ENCODE data around the gene TGFBR3L. TPM values are rescaled to one million over a fixed set of nuclear protein-coding genes. Genes with fewer than 3 reads are reported as not detected.
"Not testable (repeated sequence)": the region's sequence is repeated elsewhere in the genome, so short reads cannot be mapped to it uniquely, and the experiment has no call there.

TGFBR3L gene
- total RNA-seq, 1 experiment from 2014 or later: 1.9 TPM

DNA sequence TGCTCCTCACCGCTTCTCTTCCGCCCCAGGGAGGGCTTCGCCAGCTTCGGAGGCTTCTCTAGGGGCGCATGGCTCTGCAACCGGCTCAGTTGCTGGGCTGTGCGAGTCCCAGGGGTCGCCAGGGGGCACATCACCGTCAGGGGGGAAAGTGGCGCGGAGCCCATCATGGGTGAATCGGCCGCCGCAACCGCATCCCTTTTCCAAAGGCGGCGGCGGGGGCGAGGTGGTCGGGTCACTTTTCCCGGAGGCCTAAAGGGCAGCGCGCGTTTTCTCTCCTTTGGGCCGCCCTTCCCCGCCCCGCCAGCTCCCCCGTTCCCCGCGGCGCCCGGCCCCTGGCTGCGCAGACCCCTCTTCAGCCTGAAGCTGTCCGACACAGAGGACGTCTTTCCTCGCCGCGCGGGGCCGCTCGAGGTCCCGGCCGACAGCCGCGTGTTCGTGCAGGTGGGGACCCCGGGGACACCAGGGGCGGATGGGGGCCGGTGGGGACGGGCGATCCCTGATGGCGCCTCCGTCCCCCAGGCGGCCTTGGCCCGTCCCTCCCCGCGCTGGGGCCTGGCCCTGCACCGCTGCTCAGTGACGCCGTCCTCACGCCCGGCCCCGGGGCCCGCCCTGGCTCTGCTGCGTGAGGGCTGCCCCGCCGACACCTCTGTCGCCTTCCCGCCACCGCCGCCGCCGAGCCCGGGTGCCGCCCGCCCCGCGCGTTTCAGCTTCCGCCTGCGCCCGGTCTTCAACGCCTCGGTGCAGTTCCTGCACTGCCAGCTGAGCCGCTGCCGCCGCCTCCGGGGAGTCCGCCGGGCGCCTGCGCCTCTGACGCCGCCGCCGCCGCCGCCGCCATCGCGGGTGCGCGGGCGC is 1.7 kb downstream of the TGFBR3L start:
- DNase-seq (ENCODE audit: low read depth): peak; percentile 22

GRCh38 chr19:7916955-7917266 is 2.3 kb downstream of the TGFBR3L start:
- DNase-seq (ENCODE audit: low read depth): no peak

- peak; percentile 29 for DNase-seq (ENCODE audit: low read depth)
Observed at GRCh38 chr19:7917267-7918061, 2.8 kb downstream of the TGFBR3L start.

DNA sequence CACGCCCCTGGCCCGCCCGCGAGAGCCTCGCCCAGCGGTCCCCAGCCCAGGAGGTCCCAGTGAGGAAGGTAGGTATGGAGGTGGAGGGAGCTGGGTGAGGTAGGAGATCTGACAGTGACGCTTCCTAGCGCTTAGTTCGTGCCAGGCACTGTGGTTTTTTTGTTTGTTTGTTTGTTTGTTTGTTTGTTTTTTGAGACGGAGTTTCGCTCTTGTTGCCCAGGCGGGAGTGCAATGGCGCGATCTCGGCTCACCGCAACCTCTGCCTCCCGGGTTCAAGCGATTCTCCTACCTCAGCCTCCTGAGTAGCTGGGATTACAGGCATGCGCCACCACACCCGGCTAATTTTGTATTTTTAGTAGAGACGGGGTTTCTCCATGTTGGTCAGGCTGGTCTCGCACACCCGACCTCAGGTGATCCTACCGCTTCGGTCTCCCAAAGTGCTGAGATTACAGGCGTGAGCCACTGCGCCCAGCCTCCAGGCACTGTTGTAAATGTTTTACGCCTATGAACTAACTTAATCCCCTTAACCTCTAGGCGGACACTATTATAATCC is 3.5 kb downstream of the TGFBR3L start:
- not testable (repeated sequence) for DNase-seq (ENCODE audit: low read depth)

GRCh38 chr19:7918615-7919421 is 4.2 kb downstream of the TGFBR3L start:
- no peak for DNase-seq (ENCODE audit: low read depth)

- DNase-seq (ENCODE audit: low read depth): peak; percentile 92
Observed at GRCh38 chr19:7919610-7920518, 5.2 kb downstream of the TGFBR3L start, which contains the start of gene SNAPC2. Gene SNAPC2, plus strand, starts transcription at chr19:7920338. Its CDS starts 29 bp downstream, at chr19:7920367.

DNA sequence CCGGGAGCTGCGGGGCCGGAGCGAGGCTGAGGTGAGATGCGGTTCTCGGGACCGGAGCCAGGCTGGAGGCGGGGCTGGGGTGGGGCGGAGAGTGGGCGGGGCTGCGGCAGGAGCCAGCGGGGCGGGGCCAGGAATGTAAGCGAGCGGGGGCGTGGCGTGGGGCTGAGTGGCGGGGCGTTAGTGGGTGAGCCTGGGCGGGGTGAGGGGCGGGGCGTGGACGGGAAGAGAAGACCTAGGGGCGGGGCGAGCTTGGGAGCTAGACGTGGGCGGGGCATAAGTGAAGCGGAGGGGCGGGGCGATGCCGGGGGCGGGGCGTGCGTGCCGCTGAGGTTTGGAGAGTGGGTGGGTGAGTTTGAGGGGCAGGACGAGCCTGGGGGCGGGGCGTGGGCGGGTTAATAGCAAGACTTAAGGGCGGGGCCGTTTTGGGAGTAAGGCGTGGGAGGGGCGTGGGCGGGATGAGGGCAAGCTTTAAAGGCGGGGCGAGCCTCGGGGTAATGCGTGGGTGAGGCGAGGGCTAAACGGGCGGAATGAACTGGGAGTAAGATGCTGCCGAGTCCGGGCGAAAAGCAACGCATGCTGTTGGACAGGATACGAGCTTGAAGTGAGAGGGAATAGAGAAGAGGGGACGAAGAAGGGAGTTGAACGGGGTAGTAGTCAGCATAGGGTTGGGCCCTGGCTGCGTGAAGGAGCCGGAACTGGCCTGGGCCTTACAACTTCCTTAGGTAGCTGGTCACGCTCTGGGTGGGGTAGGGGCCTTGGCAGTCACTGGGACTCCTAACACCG is 6.1 kb downstream of the TGFBR3L start:
- DNase-seq (ENCODE audit: low read depth): peak; percentile 92

DNA sequence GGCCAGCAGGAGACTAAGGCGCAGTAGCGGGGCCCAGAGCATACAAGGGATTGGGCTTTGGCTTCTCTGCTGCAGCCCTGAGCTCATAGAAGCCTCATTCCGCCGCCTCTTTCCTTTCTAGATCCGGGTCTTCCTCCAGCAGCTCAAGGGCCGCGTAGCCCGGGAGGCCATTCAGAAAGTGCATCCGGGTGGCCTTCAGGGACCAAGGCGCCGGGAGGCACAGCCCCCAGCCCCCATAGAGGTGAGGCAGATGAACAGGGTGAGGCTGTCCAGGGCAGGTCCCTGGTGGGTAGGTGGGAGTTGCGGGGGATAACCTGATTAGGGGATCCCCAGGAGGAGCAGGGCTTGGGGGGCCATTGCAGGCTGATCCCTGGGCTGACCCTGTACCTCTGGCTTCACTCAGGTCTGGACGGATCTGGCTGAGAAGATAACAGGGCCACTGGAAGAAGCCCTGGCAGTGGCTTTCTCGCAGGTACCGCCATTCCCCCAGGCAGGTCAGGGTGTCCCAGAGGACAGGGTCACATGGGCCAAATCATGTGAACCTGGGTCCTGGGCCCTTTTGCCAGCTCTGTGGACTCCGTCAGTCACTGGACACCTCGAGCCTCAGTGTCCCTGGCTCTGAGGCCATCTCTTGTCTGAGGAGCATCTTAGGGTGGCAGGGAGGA is 6.8 kb downstream of the TGFBR3L start:
- DNase-seq (ENCODE audit: low read depth): no peak

DNA sequence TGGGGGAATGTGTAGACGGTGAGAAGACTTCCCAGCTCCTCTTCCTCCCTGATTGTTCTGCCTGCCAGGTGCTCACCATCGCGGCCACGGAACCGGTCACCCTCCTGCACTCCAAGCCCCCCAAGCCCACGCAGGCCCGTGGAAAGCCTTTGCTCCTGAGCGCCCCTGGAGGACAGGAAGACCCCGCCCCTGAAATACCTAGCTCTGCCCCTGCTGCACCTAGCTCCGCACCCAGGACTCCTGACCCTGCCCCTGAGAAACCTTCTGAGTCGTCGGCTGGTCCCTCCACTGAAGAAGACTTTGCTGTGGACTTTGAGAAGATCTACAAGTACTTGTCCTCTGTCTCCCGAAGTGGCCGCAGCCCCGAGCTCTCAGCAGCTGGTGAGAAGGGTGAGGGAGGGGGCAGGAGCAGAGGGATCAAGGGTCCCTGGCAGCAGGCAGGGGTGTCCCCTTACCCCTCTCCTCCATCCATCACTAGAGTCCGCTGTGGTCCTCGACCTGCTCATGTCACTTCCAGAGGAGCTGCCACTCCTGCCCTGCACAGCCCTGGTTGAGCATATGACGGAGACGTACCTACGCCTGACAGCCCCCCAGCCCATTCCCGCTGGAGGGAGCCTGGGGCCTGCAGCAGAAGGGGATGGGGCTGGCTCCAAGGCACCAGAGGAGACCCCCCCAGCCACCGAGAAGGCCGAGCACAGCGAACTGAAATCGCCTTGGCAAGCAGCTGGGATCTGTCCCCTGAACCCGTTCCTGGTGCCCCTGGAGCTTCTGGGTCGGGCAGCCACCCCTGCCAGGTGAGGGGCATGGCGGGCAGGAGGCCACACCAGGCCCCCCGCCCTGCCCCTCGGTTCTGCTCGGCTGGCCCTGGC is 7.6 kb downstream of the TGFBR3L start:
- DNase-seq (ENCODE audit: low read depth): no peak

GRCh38 chr19:7922836-7923195 is 8.2 kb downstream of the TGFBR3L start:
- no peak for DNase-seq (ENCODE audit: low read depth)

DNA sequence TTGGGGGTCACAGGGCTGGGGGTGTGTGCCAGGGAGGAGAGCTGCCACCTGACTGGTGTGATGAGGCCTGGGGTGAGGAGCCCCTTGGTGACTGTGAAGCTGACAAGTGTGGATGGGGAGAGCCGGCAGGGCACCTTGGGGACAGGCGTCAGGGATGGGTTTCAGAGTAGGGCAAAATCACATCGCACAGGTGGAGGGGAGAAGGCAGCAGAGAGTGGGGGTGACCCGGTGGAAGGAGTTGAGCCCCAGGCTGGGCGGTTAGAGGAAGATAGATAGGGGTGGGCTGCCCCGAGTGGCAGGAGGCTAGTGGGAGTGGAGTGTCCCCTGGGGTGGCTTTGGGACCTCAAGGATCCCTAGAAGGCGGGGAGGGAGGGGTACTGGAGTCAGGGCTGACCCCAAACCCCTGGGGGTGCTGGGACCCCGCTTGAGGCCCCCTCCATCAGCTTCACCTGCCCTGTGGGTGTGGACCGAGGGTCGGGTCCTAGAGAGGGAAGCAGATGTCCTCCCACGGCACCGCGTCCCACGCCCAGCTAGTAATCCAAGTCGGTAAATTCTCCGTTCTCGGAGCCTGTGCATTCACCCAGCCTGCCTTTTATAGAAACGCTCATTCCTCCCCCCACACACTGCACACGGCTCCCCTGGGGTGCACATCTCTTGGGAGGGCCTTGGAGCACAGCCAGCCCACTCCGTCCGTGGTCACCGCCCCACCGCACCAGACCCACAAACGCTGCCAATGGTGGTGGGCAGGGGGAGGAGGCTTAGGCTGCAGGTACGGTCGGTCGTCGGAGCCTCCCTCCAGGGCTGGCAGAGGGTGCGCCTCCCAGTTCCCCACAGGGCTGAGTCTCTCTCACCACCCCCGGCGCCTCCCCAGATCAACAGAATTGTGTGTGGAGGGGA is 8.9 kb downstream of the TGFBR3L start:
- no peak for DNase-seq (ENCODE audit: low read depth)

DNA sequence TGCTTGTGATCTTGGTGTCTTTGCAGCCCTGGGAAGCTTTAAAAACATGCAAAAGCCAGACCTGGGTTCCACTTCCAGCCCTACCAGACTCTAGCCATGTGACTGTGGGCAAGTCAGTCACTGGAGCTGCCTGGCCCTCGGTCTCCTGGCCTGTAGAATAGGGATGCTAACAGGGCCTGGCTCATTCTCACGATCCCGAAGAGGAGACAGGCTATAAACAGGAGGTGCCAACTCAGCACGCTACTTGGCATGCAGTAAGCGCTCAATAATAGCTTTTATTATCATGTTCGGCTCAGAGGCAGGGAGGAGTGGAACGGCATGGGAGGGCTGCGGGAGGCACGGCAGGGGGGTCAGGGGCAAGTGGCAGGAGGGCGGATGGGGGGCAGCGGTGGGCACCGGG is 9.6 kb downstream of the TGFBR3L start:
- no peak for DNase-seq (ENCODE audit: low read depth)

DNA sequence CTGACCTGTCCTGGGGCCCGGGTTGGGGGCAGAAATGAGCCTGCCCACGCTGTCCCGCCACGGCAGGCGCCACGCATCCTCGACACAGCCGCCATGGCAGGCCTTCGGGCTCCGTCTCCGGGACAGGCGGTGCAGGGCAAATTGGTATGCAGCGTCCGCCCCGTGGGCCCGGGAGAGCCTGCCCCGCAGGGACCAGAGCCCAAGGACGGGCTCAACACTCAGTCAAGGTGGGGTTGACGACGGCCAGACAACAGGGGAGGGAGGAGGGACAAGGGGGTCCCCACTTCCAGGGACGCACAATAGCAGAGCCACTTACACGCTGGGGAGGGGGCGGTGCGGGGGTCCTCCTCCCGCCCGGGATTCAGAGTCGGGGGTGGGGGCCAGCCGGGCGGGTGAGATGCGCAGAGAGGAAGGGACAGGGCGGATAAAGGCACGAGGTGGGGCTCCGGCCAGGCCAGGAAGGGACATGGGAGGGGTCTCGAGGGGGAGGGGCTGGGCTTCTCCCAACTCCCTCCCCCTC is 10.1 kb downstream of the TGFBR3L start:
- no peak for DNase-seq (ENCODE audit: low read depth)

GRCh38 chr19:7925171-7925851 is 10.7 kb downstream of the TGFBR3L start:
- DNase-seq (ENCODE audit: low read depth): peak; percentile 54

GRCh38 chr19:7926021-7926726 is 11.5 kb downstream of the TGFBR3L start, which contains the start of gene CTXN1:
Gene CTXN1, minus strand, starts transcription at chr19:7926135. Its CDS starts 597 bp downstream, at chr19:7925538.
- DNase-seq (ENCODE audit: low read depth): no peak
